ENCODE measurements around the gene DMRT2. TPM values are rescaled to one million over a fixed set of nuclear protein-coding genes. Genes with fewer than 3 reads are reported as not detected.

The DMRT2 gene
- total and polyA plus RNA-seq, 2 of the 8 experiments (the other 6 are each of a cell fraction or from before 2014, with no cell fraction given): 0.29 to 0.93 TPM

DNA sequence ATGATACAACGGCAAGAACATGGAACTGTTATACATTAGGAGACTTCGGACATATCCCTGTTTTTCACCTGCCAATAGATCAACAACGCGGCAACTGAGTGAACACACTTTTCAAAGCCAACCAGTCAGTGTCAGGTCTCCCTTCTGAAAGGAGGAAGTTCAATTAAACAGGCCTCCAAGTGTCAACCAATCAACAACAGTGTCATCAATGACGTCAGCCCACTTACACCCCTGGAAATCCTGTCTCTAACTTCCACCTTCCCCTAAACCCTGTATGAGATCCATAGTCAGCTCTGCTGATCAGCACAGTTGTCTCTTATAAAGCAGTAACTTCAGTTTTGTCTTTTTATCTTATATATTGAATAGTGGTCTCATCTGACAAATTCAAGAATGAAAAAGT, 37.1 kb upstream of the DMRT2 start:
- Histone ChIP-seq H3K79me2 (ENCODE audit: control insufficient read depth in 1 of 2, insufficient read depth in 2 of 2, low read length in 2 of 2) (no peaks in the 10 kb centered on the region), H3K79me1 (ENCODE audit: low read depth, low read length) (no peaks in the 10 kb centered on the region), H2BK120ac (replicated peaks; ENCODE audit: low read depth, low read length) (no peak overlapping the region), H4K20me1 (replicated peaks in 1 of 2; ENCODE audit: control insufficient read depth in 1 of 2, insufficient read depth in 2 of 2, low read length in 2 of 2) (no peaks in the 10 kb centered on the region), H4K8ac (ENCODE audit: extremely low read depth, insufficient read depth, low read length) (no peak overlapping the region), H2AFZ (ENCODE audit: low read length) (no peak overlapping the region), H2BK5ac (ENCODE audit: low read depth, low read length) (no peak overlapping the region), H3K56ac (replicated peaks; ENCODE audit: insufficient read length, low read depth, low read length) (no peak overlapping the region), H2AK5ac (ENCODE audit: low read depth, low read length) (no peak overlapping the region), H2BK15ac (ENCODE audit: low read length) (no peak overlapping the region), H3K14ac (ENCODE audit: insufficient read length) (no peak overlapping the region), H3K4me1 (replicated peaks in 1 of 4; ENCODE audit: control insufficient read depth in 3 of 4, insufficient read depth in 4 of 4, low read length in 3 of 4) (no peaks in the 10 kb centered on the region; a peak in 1 of 7 replicates), H3K18ac (ENCODE audit: extremely low read depth, low read length) (no peak overlapping the region), H3K4ac (replicated peaks; ENCODE audit: insufficient read length, low read depth, low read length) (no peak overlapping the region), H2BK20ac (ENCODE audit: low read length) (no peak overlapping the region), H3K23me2 (ENCODE audit: low read depth, low read length) (no peaks in the 10 kb centered on the region), H3K27ac (ENCODE audit: low read depth, low read length) (no peak overlapping the region), H3K36me3 (ENCODE audit: control insufficient read depth in 2 of 4, insufficient read depth in 4 of 4, low read length in 3 of 4) (no peaks in the 10 kb centered on the region), H3K23ac (ENCODE audit: insufficient read length) (no peak overlapping the region), H4K91ac (replicated peaks; ENCODE audit: insufficient read length, low read length) (no peak overlapping the region), H2BK12ac (ENCODE audit: low read depth, low read length) (no peak overlapping the region), H3K9ac (replicated peaks in 1 of 4; ENCODE audit: extremely low read depth in 1 of 4, low read depth in 3 of 4, low read length in 3 of 4) (no peak overlapping the region), H3K9me3 (ENCODE audit: insufficient read depth in 2 of 2, low read depth in 1 of 2, low read length in 1 of 2) (peaks cover 3 to 10% of the 10 kb centered on the region in 2 experiments; a peak in 2 of 4 replicates), H3K4me2 (ENCODE audit: insufficient read depth in 1 of 2, low read depth in 2 of 2, low read length in 2 of 2) (no peak overlapping the region), H4K5ac (ENCODE audit: insufficient read length, low read depth, low read length) (no peak overlapping the region), H3K4me3 (ENCODE audit: extremely low read depth in 1 of 4, insufficient read depth in 2 of 4, low read depth in 3 of 4, low read length in 4 of 4) (no peak overlapping the region), H3K27me3 (replicated peaks in 1 of 4; ENCODE audit: control insufficient read depth in 3 of 4, extremely low read depth in 1 of 4, insufficient read depth in 3 of 4, low read length in 3 of 4) (peaks cover 0 to 2% (median 0%) of the 10 kb centered on the region in 4 experiments; a peak in 2 of 7 replicates)
- CTCF ChIA-PET (ENCODE audit: partially characterized antibody): no interaction called here
- POLR2A ChIA-PET (ENCODE audit: partially characterized antibody): no interaction called here
- WGBS, 2 experiments (ENCODE audit: extremely low coverage in 1 of 2, insufficient coverage in 1 of 2, insufficient read length in 1 of 2, insufficient replicate concordance in 2 of 2, low coverage in 1 of 2, low lambda C conversion rate in 2 of 2, missing lambda C conversion rate in 1 of 2): 75% methylated on average over 5 of the region's 5 CpGs; no CpG with 5 or more reads in 1 of the 2 experiments
- FAIRE-seq: no peak
- DNase-seq (ENCODE audit: low read depth in 1 of 2, low spot score in 2 of 2): no peak
- TF ChIP-seq EGR1 (IDR thresholded peaks at IDR 0.05; ENCODE audit: borderline replicate concordance, low read depth, low read length): no peak
- no peak for TF ChIP-seq TCF12 (IDR thresholded peaks at IDR 0.05; ENCODE audit: low read depth, low read length)
- no peak for TF ChIP-seq CREB1 (IDR thresholded peaks at IDR 0.05)
- TF ChIP-seq CTCF (IDR thresholded peaks at IDR 0.05; ENCODE audit: control extremely low read depth in 1 of 3, insufficient read depth in 1 of 3, low read depth in 1 of 3, low read length in 3 of 3): no peak
- TF ChIP-seq USF2 (IDR thresholded peaks at IDR 0.05; ENCODE audit: low read length): no peak
- TF ChIP-seq, protein P1, sequence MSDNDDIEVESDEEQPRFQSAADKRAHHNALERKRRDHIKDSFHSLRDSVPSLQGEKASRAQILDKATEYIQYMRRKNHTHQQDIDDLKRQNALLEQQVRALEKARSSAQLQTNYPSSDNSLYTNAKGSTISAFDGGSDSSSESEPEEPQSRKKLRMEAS (IDR thresholded peaks at IDR 0.05): no peak
- TF ChIP-seq NRF1 (IDR thresholded peaks at IDR 0.05; ENCODE audit: low read depth, low read length): no peak
- TF ChIP-seq RXRA (IDR thresholded peaks at IDR 0.05; ENCODE audit: insufficient read depth, low read depth, low read length): no peak

Measured in H1 (cell line).